Peyer's patch (tissue), 4 donors: ENCODE measurements around the gene ASCL2. TPM values are rescaled to one million over a fixed set of nuclear protein-coding genes. Genes with fewer than 3 reads are reported as not detected.

ENCODE experiments used
- DNase-seq, 3 donors: peaks; one replicate each; pipeline ENCODE4 v3.0.0-alpha.2; 2017 to 2019
- H3K27ac ChIP-seq, 4 donors: fragments of 200-600 bp; sonication (generic); one replicate each; pipeline ENCODE4 v1.5.1; 2016 to 2019
- H3K27me3 ChIP-seq, 2 donors: fragments of 200-600 bp; sonication (generic); one replicate each; pipeline ENCODE4 v1.5.1; 2019
- H3K36me3 ChIP-seq, 3 donors: fragments of 200-600 bp; sonication (generic); one replicate each; pipeline ENCODE4 v1.5.1; 2016 to 2019
- H3K4me1 ChIP-seq, 4 donors: fragments of 200-600 bp; sonication (generic); one replicate each; pipeline ENCODE4 v1.5.1; 2016 to 2019
- H3K4me3 ChIP-seq, 4 donors: fragments of 200-600 bp; sonication (generic); 1 replicate in 3 of 4; 2 replicates in 1 of 4; pipeline ENCODE4 v1.5.1; 2016 to 2019; ENCODE audit warnings: mild to moderate bottlenecking in 1 of 4
- H3K9me3 ChIP-seq, 4 donors: fragments of 200-600 bp; sonication (generic); one replicate each; pipeline ENCODE4 v1.5.1; 2016 to 2019; ENCODE audit warnings: mild to moderate bottlenecking in 1 of 4
- CTCF ChIP-seq, 6 experiments: fragments of 450-650 bp in 4 of 6; fragments of 200-600 bp in 2 of 6; sonication (generic) in 1 of 6; IDR thresholded peaks; one replicate each; pipeline ENCODE4 v1.5.1; 2017 to 2019; ENCODE audit warnings: antibody characterized with exemption in 6 of 6, mild to moderate bottlenecking in 3 of 6, moderate library complexity in 1 of 6
- POLR2A ChIP-seq, 2 donors: fragments of 450-650 bp; IDR thresholded peaks; one replicate each; pipeline ENCODE4 v1.5.1; 2017; ENCODE audit warnings: antibody characterized with exemption in 2 of 2, mild to moderate bottlenecking in 2 of 2, moderate library complexity in 2 of 2
- total RNA-seq, 4 donors: library from RNA; depleted of rRNA; stranded (reverse); fragments of >200 nt; gene quantifications; one replicate each; pipeline ENCODE4 v1.1.0, GENCODE V29; 2016

ASCL2 gene
- total RNA-seq, 4 donors from 2014 or later: 7.5 to 11.9 (median 8.4) TPM

- TF ChIP-seq POLR2A (IDR thresholded peaks at IDR 0.05): no peak
- no peak for TF ChIP-seq CTCF (IDR thresholded peaks at IDR 0.05)
- Histone ChIP-seq H3K4me1 (peaks cover 0 to 35% (median 17%) of the 10 kb centered on the region in 4 donors), H3K4me3 (no peak overlapping the region), H3K27ac (peak overlapping the region; percentile 55 to 77 (median 64)), H3K9me3 (no peaks in the 10 kb centered on the region), H3K36me3 (no peaks in the 10 kb centered on the region), H3K27me3 (no peaks in the 10 kb centered on the region)
- DNase-seq: peak in 2 of 3 donors; percentile 58 to 63
Measured at GRCh38 chr11:2306452-2306823, 36.0 kb upstream of the ASCL2 start.

- TF ChIP-seq POLR2A (IDR thresholded peaks at IDR 0.05) (no peak), CTCF (IDR thresholded peaks at IDR 0.05) (no peak)
- Histone ChIP-seq H3K4me1 (peaks cover 0 to 38% (median 20%) of the 10 kb centered on the region in 4 donors), H3K4me3 (peak overlapping the region in 1 of 4 donors; percentile 3), H3K36me3 (no peaks in the 10 kb centered on the region), H3K27ac (peak overlapping the region; percentile 55 to 77 (median 64)), H3K9me3 (no peaks in the 10 kb centered on the region), H3K27me3 (no peaks in the 10 kb centered on the region)
- DNase-seq: peak; percentile 43 to 58 (median 50)
Measured at GRCh38 chr11:2305788-2306451, 35.5 kb upstream of the ASCL2 start.

- peak; percentile 89 to 94 (median 90) for DNase-seq
- no peaks in the 10 kb centered on the region for H3K9me3 ChIP-seq
- H3K4me1 ChIP-seq: peaks cover 0 to 44% (median 21%) of the 10 kb centered on the region in 4 donors
- H3K36me3 ChIP-seq: no peaks in the 10 kb centered on the region
- H3K4me3 ChIP-seq: peak overlapping the region in 1 of 4 donors; percentile 3
- H3K27me3 ChIP-seq: no peaks in the 10 kb centered on the region
- peak overlapping the region; percentile 1 to 77 (median 64) for H3K27ac ChIP-seq
- TF ChIP-seq POLR2A (IDR thresholded peaks at IDR 0.05) (no peak), CTCF (IDR thresholded peaks at IDR 0.05) (peak; percentile 84 to 91 (median 89))
Measured at GRCh38 chr11:2305140-2305778, 34.9 kb upstream of the ASCL2 start.

GRCh38 chr11:2304506-2305139, 34.2 kb upstream of the ASCL2 start:
- Histone ChIP-seq H3K36me3 (no peaks in the 10 kb centered on the region), H3K4me3 (no peak overlapping the region), H3K27ac (peak overlapping the region; percentile 1 to 79 (median 66)), H3K9me3 (no peaks in the 10 kb centered on the region), H3K4me1 (peaks cover 0 to 45% (median 21%) of the 10 kb centered on the region in 4 donors), H3K27me3 (no peaks in the 10 kb centered on the region)
- DNase-seq: peak in 2 of 3 donors; percentile 43 to 46
- TF ChIP-seq POLR2A (IDR thresholded peaks at IDR 0.05) (no peak), CTCF (IDR thresholded peaks at IDR 0.05) (no peak)

- Histone ChIP-seq H3K27me3 (no peaks in the 10 kb centered on the region), H3K27ac (peak overlapping the region in 2 of 4 donors; percentile 56 to 79), H3K36me3 (no peaks in the 10 kb centered on the region), H3K4me3 (no peak overlapping the region), H3K9me3 (no peaks in the 10 kb centered on the region), H3K4me1 (peaks cover 0 to 45% (median 21%) of the 10 kb centered on the region in 4 donors)
- TF ChIP-seq CTCF (IDR thresholded peaks at IDR 0.05) (no peak), POLR2A (IDR thresholded peaks at IDR 0.05) (no peak)
- DNase-seq: peak; percentile 12 to 43 (median 43)
Measured at GRCh38 chr11:2303627-2304505, 33.5 kb upstream of the ASCL2 start.
